B cell (primary cell): Measurements from ENCODE around the gene MSL1. TPM values are rescaled to one million over a fixed set of nuclear protein-coding genes. Genes with fewer than 3 reads are reported as not detected.

Source experiments
- ATAC-seq: fragments of 200-7000 bp; cut with Tn5 transposase; one replicate; pipeline ENCODE4 v1.10.0; 2021; ENCODE audit warnings: low read depth, mild to moderate bottlenecking, moderate number of reproducible peaks, moderate library complexity
- CTCF ChIA-PET: fragments of 350-600 bp; sonication (Branson Sonifier 250); formaldehyde crosslinking; loops from one replicate; lab custom pipeline; 2021; ENCODE audit warnings: antibody characterized with exemption, inconsistent platforms; lab: Charles Lee
- POLR2A ChIA-PET: fragments of 350-600 bp; sonication (Branson Sonifier 250); formaldehyde crosslinking; loops from one replicate; lab custom pipeline; 2021; ENCODE audit warnings: antibody characterized with exemption; lab: Charles Lee
- DNase-seq: peaks from one replicate; pipeline ENCODE4 v3.0.0; 2013
- H2AFZ ChIP-seq: 2 replicates; pipeline ENCODE4 v1.6.1; 2012; ENCODE audit warnings: mild to moderate bottlenecking, low read depth, low read length; ENCODE audit not compliant: insufficient read depth, poor library complexity, severe bottlenecking
- H3K27ac ChIP-seq, 2 donors: 1 replicate in 1 of 2; 2 replicates in 1 of 2; pipeline ENCODE4 v1.5.1; 2012 to 2013; ENCODE audit warnings: low read length in 2 of 2, mild to moderate bottlenecking in 2 of 2, moderate library complexity in 1 of 2
- H3K27me3 ChIP-seq, 4 experiments: fragments of 200-600 bp in 1 of 4; sonication (generic) in 1 of 4; replicated peaks in 1 of 4; 1 replicate in 2 of 4; 2 replicates in 2 of 4; pipeline versions ENCODE4 v1.6.1 to v1.7.0; 2013 to 2016; ENCODE audit warnings: low read length in 3 of 4, mild to moderate bottlenecking in 2 of 4, mixed read lengths in 1 of 4, moderate library complexity in 1 of 4; ENCODE audit not compliant: insufficient read depth in 4 of 4, control insufficient read depth in 3 of 4; ENCODE audit errors: control extremely low read depth in 1 of 4
- H3K36me3 ChIP-seq, 2 experiments: replicated peaks in 1 of 2; 1 replicate in 1 of 2; 2 replicates in 1 of 2; pipeline versions ENCODE4 v1.6.1 to v1.7.1; 2013; ENCODE audit warnings: low read length in 1 of 2; ENCODE audit not compliant: insufficient read depth in 2 of 2, control insufficient read depth in 1 of 2; ENCODE audit errors: control extremely low read depth in 1 of 2, extremely low read depth in 1 of 2
- H3K4me1 ChIP-seq, 2 donors: fragments of 200-600 bp in 1 of 2; sonication (generic) in 1 of 2; 1 replicate in 1 of 2; 2 replicates in 1 of 2; pipeline versions ENCODE4 v1.5.1 to v1.6.1; 2013 to 2017; ENCODE audit warnings: low read length in 2 of 2; ENCODE audit not compliant: control insufficient read depth in 2 of 2, insufficient read depth in 2 of 2
- H3K4me2 ChIP-seq: replicated peaks from 2 replicates; pipeline ENCODE3; 2012; ENCODE audit warnings: mild to moderate bottlenecking, low read depth, low read length; ENCODE audit not compliant: poor library complexity, severe bottlenecking
- H3K4me3 ChIP-seq, 5 experiments: fragments of 200-600 bp in 1 of 5; sonication (generic) in 1 of 5; 1 replicate in 3 of 5; 2 replicates in 2 of 5; pipeline versions ENCODE4 v1.5.1 to v1.7.0; 2011 to 2016; ENCODE audit warnings: low read length in 4 of 5, mild to moderate bottlenecking in 4 of 5, low read depth in 2 of 5, control low read depth in 1 of 5, moderate library complexity in 1 of 5; ENCODE audit not compliant: insufficient read depth in 1 of 5; ENCODE audit errors: control extremely low read depth in 1 of 5, extremely low read depth in 1 of 5
- H3K79me2 ChIP-seq: fragments of 200-600 bp; sonication (generic); one replicate; pipeline ENCODE4 v1.6.0; 2016; ENCODE audit warnings: low read length; ENCODE audit not compliant: control insufficient read depth, insufficient read depth
- H3K9ac ChIP-seq: fragments of 200-600 bp; sonication (generic); 2 replicates; pipeline ENCODE4 v1.6.1; 2017; ENCODE audit warnings: mild to moderate bottlenecking, low read length, moderate library complexity
- H3K9me3 ChIP-seq, 3 donors: one replicate each; pipeline versions ENCODE4 v1.6.1 to v1.7.1; 2013; ENCODE audit warnings: low read length in 2 of 3; ENCODE audit not compliant: control insufficient read depth in 2 of 3, insufficient read depth in 1 of 3; ENCODE audit errors: control extremely low read depth in 1 of 3
- H4K20me1 ChIP-seq: 2 replicates; pipeline ENCODE4 v1.6.0; 2012; ENCODE audit warnings: mild to moderate bottlenecking, low read length; ENCODE audit not compliant: insufficient read depth, control insufficient read depth, poor library complexity, severe bottlenecking
- H3K27ac Mint-ChIP-seq: one replicate; pipeline ENCODE4 v1.8.0; 2021; ENCODE audit warnings: mixed read lengths
- H3K27me3 Mint-ChIP-seq: one replicate; pipeline ENCODE4 v1.8.0; 2021; ENCODE audit warnings: mixed read lengths
- H3K4me1 Mint-ChIP-seq: one replicate; pipeline ENCODE4 v1.8.0; 2021; ENCODE audit warnings: mixed read lengths
- H3K4me3 Mint-ChIP-seq: one replicate; pipeline ENCODE4 v1.8.0; 2021; ENCODE audit warnings: mixed read lengths
- H3K9me3 Mint-ChIP-seq: one replicate; pipeline ENCODE4 v1.8.0; 2022; ENCODE audit warnings: mixed read lengths; ENCODE audit not compliant: insufficient read depth
- CTCF ChIP-seq: fragments of 200-600 bp; IDR thresholded peaks from one replicate; pipeline ENCODE4 v1.8.0; 2022; ENCODE audit warnings: antibody characterized with exemption, mild to moderate bottlenecking
- EZH2 ChIP-seq: IDR thresholded peaks from 2 replicates; pipeline ENCODE4 v1.6.1; 2012; ENCODE audit warnings: borderline replicate concordance, low read depth, mild to moderate bottlenecking, moderate library complexity, low read length; ENCODE audit not compliant: insufficient read depth, poor library complexity, severe bottlenecking
- WGBS: methylation state at CpG from one replicate; pipeline ENCODE4 v1.1.5; 2013; ENCODE audit warnings: missing lambda C conversion rate; ENCODE audit not compliant: insufficient coverage; 5-methylcytosine and 5-hydroxymethylcytosine counted together
- intact Hi-C: fragments of 100-400 bp; cut with micrococcal nuclease; formaldehyde crosslinking; loops from one replicate; pipeline ENCODE4 v1.10.0; 2022
- polyA plus RNA-seq: library from polyadenylated mRNA; depleted of rRNA; stranded (reverse); fragments of >200 nt; gene quantifications from 2 replicates; pipeline ENCODE4 v1.2.3, GENCODE V29; 2012
- total RNA-seq, 2 donors: library from RNA; stranded (reverse); fragments of 120-200 nt in 1 of 2; gene quantifications; 1 replicate in 1 of 2; 2 replicates in 1 of 2; pipeline versions ENCODE4 v1.2.3 to v1.2.4, GENCODE V29; 2013 to 2022

Gene MSL1
- total and polyA plus RNA-seq, 2 donors (not counting 1 experiment from before 2014, with no cell fraction given), result 80.1 to 129 TPM

- ChIA-PET CTCF (interaction anchor here (0.7 to 1.8 kb wide), 2 partner anchors 17 to 36 kb away, joined by 3 to 6 read pairs; no protein-coding TSS in a partner anchor), POLR2A (interaction anchor here (0.7 to 1.3 kb wide), 2 partner anchors 47 to 76 kb away, joined by 3 to 4 read pairs; partner anchors contain the start of genes MED24 and RAPGEFL1)
- H3K9me3 ChIP-seq, result no peaks in the 10 kb centered on the region
- H3K36me3 ChIP-seq, result peaks cover 0 to 62% of the 10 kb centered on the region in 2 experiments
- TF ChIP-seq EZH2 (no peak), CTCF (no peak)
- H3K79me2 ChIP-seq, result peaks cover 31% of the 10 kb centered on the region
- intact Hi-C loops, result no loop called here
- H3K4me3 ChIP-seq, result no peak overlapping the region
- Mint-ChIP-seq H3K4me1 (peaks cover 4% of the 10 kb centered on the region), H3K27ac (no peak overlapping the region), H3K9me3 (no peaks in the 10 kb centered on the region), H3K4me3 (no peak overlapping the region), H3K27me3 (no peaks in the 10 kb centered on the region)
- no peak overlapping the region for H2AFZ ChIP-seq
- no peaks in the 10 kb centered on the region for H3K4me1 ChIP-seq
- H3K27ac ChIP-seq, result peak overlapping the region in 1 of 2 donors; percentile 5
- WGBS, result 100% methylated on average over 2 of the region's 7 CpGs
- DNase-seq, result no peak
- no peak overlapping the region for H3K4me2 ChIP-seq
- ATAC-seq, result no peak
- no peak overlapping the region for H3K9ac ChIP-seq
- no peaks in the 10 kb centered on the region for H3K27me3 ChIP-seq
- no peaks in the 10 kb centered on the region for H4K20me1 ChIP-seq
Measured at GRCh38 chr17:40130352-40131042, 8.7 kb downstream of the MSL1 start.

GRCh38 chr17:40134184-40134583 lies 12.4 kb downstream of the MSL1 start:
- ATAC-seq (no peak), DNase-seq (no peak)
- no peak overlapping the region for H3K4me2 ChIP-seq
- no peaks in the 10 kb centered on the region for H3K9me3 Mint-ChIP-seq
- peak overlapping the region; percentile 32 for H3K27ac Mint-ChIP-seq
- H3K27me3 Mint-ChIP-seq, result no peaks in the 10 kb centered on the region
- no peaks in the 10 kb centered on the region for H3K4me1 Mint-ChIP-seq
- TF ChIP-seq CTCF (no peak), EZH2 (no peak)
- WGBS, result 100% methylated on average over 4 of the region's 7 CpGs
- H3K27me3 ChIP-seq, result no peaks in the 10 kb centered on the region
- H3K4me3 Mint-ChIP-seq, result no peak overlapping the region
- intact Hi-C loops, result no loop called here
- H3K9ac ChIP-seq, result no peak overlapping the region
- no peak overlapping the region for H2AFZ ChIP-seq
- no peaks in the 10 kb centered on the region for H3K9me3 ChIP-seq
- peaks cover 3 to 6% of the 10 kb centered on the region in 2 donors for H3K4me1 ChIP-seq
- POLR2A ChIA-PET, result no interaction called here
- peaks cover 39% of the 10 kb centered on the region for H3K79me2 ChIP-seq
- CTCF ChIA-PET, result interaction anchor here (1.2 to 1.5 kb wide), 6 partner anchors 11 to 107 kb away, joined by 3 to 4 read pairs (median 3); no protein-coding TSS in a partner anchor
- no peak overlapping the region for H3K4me3 ChIP-seq
- H4K20me1 ChIP-seq, result no peaks in the 10 kb centered on the region
- peak overlapping the region in 1 of 2 donors; percentile 19 for H3K27ac ChIP-seq
- peaks cover 0 to 67% of the 10 kb centered on the region in 2 experiments for H3K36me3 ChIP-seq
